ENCODE measurements around the gene CRACR2A. TPM values are rescaled to one million over a fixed set of nuclear protein-coding genes. Genes with fewer than 3 reads are reported as not detected.

CRACR2A gene
- polyA plus RNA-seq, 2 donors: 0.38 to 0.57 TPM

DNA sequence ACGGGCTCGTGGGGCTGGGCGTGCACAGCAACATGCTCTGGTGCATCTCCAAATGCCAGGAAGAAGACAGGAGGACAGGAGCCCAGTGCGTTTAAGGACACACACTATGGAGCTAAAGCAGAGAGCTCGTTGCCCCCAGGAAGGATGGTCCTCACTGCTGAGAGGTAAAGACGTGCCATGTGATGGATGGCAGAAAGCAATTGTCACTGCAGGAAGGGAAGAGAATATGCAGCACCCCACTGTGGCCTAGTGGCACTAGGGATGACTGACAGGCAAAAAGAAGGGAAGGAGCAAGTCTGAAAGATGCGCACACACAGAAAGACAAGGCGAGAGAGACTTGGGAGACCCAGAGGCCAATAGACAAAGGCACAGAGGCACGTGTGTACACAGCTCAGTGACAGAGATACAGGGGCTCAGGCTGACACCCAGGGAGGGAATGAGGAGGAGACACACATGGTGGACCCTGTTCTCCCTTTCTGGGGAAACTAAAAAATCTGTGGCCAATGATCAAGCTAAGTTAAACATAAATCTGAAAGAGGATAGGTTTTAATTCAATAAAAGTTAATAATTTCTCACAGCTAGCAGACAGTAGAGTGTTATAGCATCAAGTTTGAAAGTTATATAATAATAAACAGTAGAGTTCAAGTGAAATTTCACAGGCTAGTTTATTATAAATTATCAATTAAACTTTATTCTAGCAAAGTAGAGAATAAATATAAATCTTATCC is 78.8 kb downstream of the CRACR2A start:
- H3K9me3 ChIP-seq (ENCODE audit: control insufficient read depth in 2 of 2, insufficient read depth in 1 of 2, low read depth in 1 of 2, low read length in 1 of 2): no peaks in the 10 kb centered on the region
- H3K27ac ChIP-seq (ENCODE audit: low read depth in 2 of 2, low read length in 1 of 2): no peak overlapping the region
- no peak overlapping the region for H3K4me3 ChIP-seq (ENCODE audit: low read depth in 1 of 2, low read length in 2 of 2)
- no peaks in the 10 kb centered on the region for H3K36me3 ChIP-seq (ENCODE audit: control insufficient read depth in 2 of 2, insufficient read depth in 2 of 2, low read length in 1 of 2)
- 77% methylated on average over 9 of the region's 9 CpGs for WGBS, 2 donors
- H3K4me1 ChIP-seq (ENCODE audit: control insufficient read depth in 2 of 2, insufficient read depth in 2 of 2, low read length in 1 of 2): peaks cover 0 to 3% of the 10 kb centered on the region in 2 donors
- H3K27me3 ChIP-seq (ENCODE audit: control insufficient read depth in 1 of 2, insufficient read depth in 2 of 2, low read length in 2 of 2): no peaks in the 10 kb centered on the region

- 81 to 83% methylated on average over 2 of the region's 2 CpGs for WGBS, 2 donors
- Histone ChIP-seq H3K27ac (ENCODE audit: low read depth in 2 of 2, low read length in 1 of 2) (no peak overlapping the region), H3K4me3 (ENCODE audit: low read depth in 1 of 2, low read length in 2 of 2) (no peak overlapping the region), H3K36me3 (ENCODE audit: control insufficient read depth in 2 of 2, insufficient read depth in 2 of 2, low read length in 1 of 2) (no peaks in the 10 kb centered on the region), H3K9me3 (ENCODE audit: control insufficient read depth in 2 of 2, insufficient read depth in 1 of 2, low read depth in 1 of 2, low read length in 1 of 2) (no peaks in the 10 kb centered on the region), H3K4me1 (ENCODE audit: control insufficient read depth in 2 of 2, insufficient read depth in 2 of 2, low read length in 1 of 2) (peaks cover 0 to 3% of the 10 kb centered on the region in 2 donors), H3K27me3 (ENCODE audit: control insufficient read depth in 1 of 2, insufficient read depth in 2 of 2, low read length in 2 of 2) (no peaks in the 10 kb centered on the region)
Observed at GRCh38 chr12:3672113-3672509, 80.8 kb downstream of the CRACR2A start.

DNA sequence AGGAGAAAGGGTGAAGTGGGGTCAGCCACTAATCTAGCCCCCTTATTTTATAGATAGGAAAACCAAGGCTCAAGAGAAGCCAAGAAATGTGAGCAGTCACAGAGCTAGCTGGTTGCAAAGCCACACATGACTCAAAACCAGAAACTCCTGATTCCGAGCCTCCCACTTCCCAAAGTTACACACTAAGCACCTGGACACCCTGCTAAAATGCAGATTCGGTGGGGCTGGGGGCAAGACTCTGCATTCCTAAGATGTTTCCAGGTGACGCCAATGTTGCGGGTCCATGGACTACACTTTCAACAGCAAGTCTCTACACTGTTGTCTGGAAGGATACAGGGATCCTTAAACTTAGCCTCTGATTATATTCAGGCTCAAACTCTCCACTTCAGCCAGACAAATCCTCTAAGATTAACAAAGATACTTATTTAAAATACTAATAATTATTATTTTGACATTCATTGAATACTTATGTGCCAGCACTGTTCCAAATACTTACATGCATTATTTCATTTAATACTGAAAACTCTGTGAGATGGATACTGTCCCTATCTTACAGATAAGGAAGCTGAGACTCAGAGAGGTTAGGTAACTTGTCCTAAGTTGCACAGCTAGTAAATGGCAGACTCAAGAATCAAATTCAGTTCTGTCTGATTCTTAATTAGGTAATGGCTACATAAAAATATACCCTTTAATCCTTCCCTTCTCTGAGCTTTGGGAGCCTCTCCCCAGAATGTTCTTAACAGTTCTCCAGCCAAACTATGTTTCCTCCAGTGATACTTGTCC is 81.4 kb downstream of the CRACR2A start:
- Histone ChIP-seq H3K27me3 (ENCODE audit: control insufficient read depth in 1 of 2, insufficient read depth in 2 of 2, low read length in 2 of 2) (no peaks in the 10 kb centered on the region), H3K9me3 (ENCODE audit: control insufficient read depth in 2 of 2, insufficient read depth in 1 of 2, low read depth in 1 of 2, low read length in 1 of 2) (no peaks in the 10 kb centered on the region), H3K36me3 (ENCODE audit: control insufficient read depth in 2 of 2, insufficient read depth in 2 of 2, low read length in 1 of 2) (no peaks in the 10 kb centered on the region), H3K4me3 (ENCODE audit: low read depth in 1 of 2, low read length in 2 of 2) (no peak overlapping the region), H3K27ac (ENCODE audit: low read depth in 2 of 2, low read length in 1 of 2) (no peak overlapping the region), H3K4me1 (ENCODE audit: control insufficient read depth in 2 of 2, insufficient read depth in 2 of 2, low read length in 1 of 2) (peaks cover 0 to 3% of the 10 kb centered on the region in 2 donors)
- WGBS, 2 donors: 89 to 91% methylated on average over 4 of the region's 4 CpGs

DNA sequence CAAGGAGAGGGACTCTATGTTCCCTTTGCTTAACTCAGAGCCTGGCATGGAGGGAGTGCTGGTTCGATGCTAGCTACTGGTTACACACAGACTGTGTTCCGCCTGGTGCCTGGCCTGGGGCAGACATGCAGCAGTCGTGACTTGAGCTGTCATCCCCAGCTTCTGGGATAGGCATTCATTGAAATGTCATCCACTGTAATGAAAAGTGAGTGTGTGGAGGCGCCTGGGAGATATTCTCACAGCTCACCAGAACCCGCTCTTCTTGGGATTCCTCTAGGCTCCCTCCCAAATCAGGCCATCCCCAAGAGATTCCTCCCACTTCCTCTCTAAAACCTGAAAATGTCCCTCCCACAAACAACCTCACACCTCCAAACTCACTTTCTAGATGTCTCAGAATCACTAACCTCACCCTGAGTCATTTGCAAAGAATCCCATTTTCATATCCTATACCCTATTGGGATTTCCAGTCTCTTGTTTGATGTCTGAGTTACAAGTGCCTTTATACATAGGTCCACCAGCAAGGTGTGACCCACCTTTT is 82.8 kb downstream of the CRACR2A start:
- no peak overlapping the region for H3K4me3 ChIP-seq (ENCODE audit: low read depth in 1 of 2, low read length in 2 of 2)
- no peaks in the 10 kb centered on the region for H3K27me3 ChIP-seq (ENCODE audit: control insufficient read depth in 1 of 2, insufficient read depth in 2 of 2, low read length in 2 of 2)
- no peak overlapping the region for H3K27ac ChIP-seq (ENCODE audit: low read depth in 2 of 2, low read length in 1 of 2)
- no peaks in the 10 kb centered on the region for H3K36me3 ChIP-seq (ENCODE audit: control insufficient read depth in 2 of 2, insufficient read depth in 2 of 2, low read length in 1 of 2)
- no peaks in the 10 kb centered on the region for H3K9me3 ChIP-seq (ENCODE audit: control insufficient read depth in 2 of 2, insufficient read depth in 1 of 2, low read depth in 1 of 2, low read length in 1 of 2)
- H3K4me1 ChIP-seq (ENCODE audit: control insufficient read depth in 2 of 2, insufficient read depth in 2 of 2, low read length in 1 of 2): peaks cover 0 to 3% of the 10 kb centered on the region in 2 donors
- WGBS, 2 donors: 93 to 94% methylated on average over 5 of the region's 5 CpGs

DNA sequence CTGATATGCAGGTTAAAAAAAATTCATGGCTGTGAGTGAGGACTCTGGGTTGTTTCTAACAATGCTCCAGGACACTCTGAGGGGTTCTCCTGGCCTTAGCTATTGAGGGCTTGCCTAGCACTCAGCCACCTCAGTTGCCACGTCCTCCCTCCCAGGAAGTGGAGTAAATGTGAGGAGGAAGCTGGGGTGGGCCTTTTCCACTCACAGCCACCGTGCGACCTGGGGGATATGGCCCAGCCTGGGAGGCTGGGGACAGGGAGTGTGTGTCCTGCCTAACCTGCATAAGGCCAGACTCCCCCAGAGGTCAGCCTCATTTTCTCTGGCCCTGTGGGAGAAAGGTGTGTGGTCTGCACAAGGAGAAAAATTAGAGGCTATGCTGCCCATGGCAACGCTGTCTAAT is 83.3 kb downstream of the CRACR2A start:
- Histone ChIP-seq H3K27ac (ENCODE audit: low read depth in 2 of 2, low read length in 1 of 2) (no peak overlapping the region), H3K4me3 (ENCODE audit: low read depth in 1 of 2, low read length in 2 of 2) (no peak overlapping the region), H3K9me3 (ENCODE audit: control insufficient read depth in 2 of 2, insufficient read depth in 1 of 2, low read depth in 1 of 2, low read length in 1 of 2) (no peaks in the 10 kb centered on the region), H3K36me3 (ENCODE audit: control insufficient read depth in 2 of 2, insufficient read depth in 2 of 2, low read length in 1 of 2) (no peaks in the 10 kb centered on the region), H3K4me1 (ENCODE audit: control insufficient read depth in 2 of 2, insufficient read depth in 2 of 2, low read length in 1 of 2) (peaks cover 0 to 3% of the 10 kb centered on the region in 2 donors), H3K27me3 (ENCODE audit: control insufficient read depth in 1 of 2, insufficient read depth in 2 of 2, low read length in 2 of 2) (no peaks in the 10 kb centered on the region)
- WGBS, 2 donors: 82% methylated on average over 4 of the region's 4 CpGs

DNA sequence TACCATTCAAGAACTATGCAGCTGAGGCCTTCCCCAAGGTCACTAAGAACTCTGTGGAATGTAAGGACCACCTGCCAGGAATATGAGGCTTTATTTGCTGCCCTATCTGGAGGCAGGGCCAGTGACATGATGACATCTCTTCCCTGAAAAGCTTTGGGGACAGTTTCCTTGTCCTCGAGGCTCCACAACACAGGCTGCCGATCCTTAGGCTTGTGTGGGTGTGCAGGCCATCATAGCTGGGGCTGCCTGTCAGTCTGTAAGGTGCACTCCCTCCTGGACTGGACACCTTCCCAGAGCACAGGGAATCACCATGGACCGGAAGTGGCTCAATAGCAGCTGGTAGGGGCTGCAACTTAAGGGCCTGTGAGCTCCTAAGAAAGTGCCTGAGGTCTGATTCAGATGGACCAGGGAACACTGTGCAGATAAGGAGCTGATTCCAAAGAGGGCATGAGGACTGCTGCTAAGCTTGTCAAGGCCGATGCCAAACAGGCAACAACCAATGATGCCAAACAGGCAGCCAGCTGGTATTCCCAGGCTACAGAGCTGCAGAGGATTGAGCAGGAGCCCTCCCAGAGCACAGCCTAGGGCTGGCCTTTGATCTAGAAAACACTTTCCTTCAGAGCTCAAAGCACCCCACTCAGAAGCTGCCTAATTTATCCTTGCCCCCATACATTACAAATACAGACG is 84.3 kb downstream of the CRACR2A start:
- Histone ChIP-seq H3K9me3 (ENCODE audit: control insufficient read depth in 2 of 2, insufficient read depth in 1 of 2, low read depth in 1 of 2, low read length in 1 of 2) (no peaks in the 10 kb centered on the region), H3K36me3 (ENCODE audit: control insufficient read depth in 2 of 2, insufficient read depth in 2 of 2, low read length in 1 of 2) (no peaks in the 10 kb centered on the region), H3K4me1 (ENCODE audit: control insufficient read depth in 2 of 2, insufficient read depth in 2 of 2, low read length in 1 of 2) (peaks cover 0 to 3% of the 10 kb centered on the region in 2 donors), H3K27ac (ENCODE audit: low read depth in 2 of 2, low read length in 1 of 2) (no peak overlapping the region), H3K27me3 (ENCODE audit: control insufficient read depth in 1 of 2, insufficient read depth in 2 of 2, low read length in 2 of 2) (no peaks in the 10 kb centered on the region), H3K4me3 (ENCODE audit: low read depth in 1 of 2, low read length in 2 of 2) (no peak overlapping the region)
- 87 to 90% methylated on average over 5 of the region's 5 CpGs for WGBS, 2 donors

DNA sequence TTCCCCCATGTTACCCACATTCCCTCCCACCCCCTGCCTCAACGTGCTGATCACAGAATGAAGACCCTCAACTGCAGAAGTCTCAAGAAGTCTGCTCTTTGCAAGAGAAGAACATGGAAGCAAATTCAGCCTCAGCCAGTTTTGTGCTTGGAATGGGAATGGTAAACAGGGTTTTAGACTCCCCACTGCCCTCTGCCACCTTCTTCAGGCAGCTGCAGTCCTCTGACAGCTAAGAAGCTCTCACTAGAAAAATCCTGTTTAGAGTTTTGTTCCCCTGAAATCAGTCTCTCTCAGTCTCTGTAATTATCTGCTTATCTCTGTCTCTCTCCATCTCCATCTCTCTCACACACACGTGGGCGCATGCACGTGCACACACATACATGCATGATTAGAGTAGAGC is 85.4 kb downstream of the CRACR2A start:
- H3K4me1 ChIP-seq (ENCODE audit: control insufficient read depth in 2 of 2, insufficient read depth in 2 of 2, low read length in 1 of 2): peaks cover 0 to 3% of the 10 kb centered on the region in 2 donors
- H3K27ac ChIP-seq (ENCODE audit: low read depth in 2 of 2, low read length in 1 of 2): no peak overlapping the region
- no peaks in the 10 kb centered on the region for H3K27me3 ChIP-seq (ENCODE audit: control insufficient read depth in 1 of 2, insufficient read depth in 2 of 2, low read length in 2 of 2)
- H3K36me3 ChIP-seq (ENCODE audit: control insufficient read depth in 2 of 2, insufficient read depth in 2 of 2, low read length in 1 of 2): no peaks in the 10 kb centered on the region
- no peak overlapping the region for H3K4me3 ChIP-seq (ENCODE audit: low read depth in 1 of 2, low read length in 2 of 2)
- WGBS, 2 donors: 71 to 80% methylated on average over 4 of the region's 4 CpGs
- H3K9me3 ChIP-seq (ENCODE audit: control insufficient read depth in 2 of 2, insufficient read depth in 1 of 2, low read depth in 1 of 2, low read length in 1 of 2): no peaks in the 10 kb centered on the region

DNA sequence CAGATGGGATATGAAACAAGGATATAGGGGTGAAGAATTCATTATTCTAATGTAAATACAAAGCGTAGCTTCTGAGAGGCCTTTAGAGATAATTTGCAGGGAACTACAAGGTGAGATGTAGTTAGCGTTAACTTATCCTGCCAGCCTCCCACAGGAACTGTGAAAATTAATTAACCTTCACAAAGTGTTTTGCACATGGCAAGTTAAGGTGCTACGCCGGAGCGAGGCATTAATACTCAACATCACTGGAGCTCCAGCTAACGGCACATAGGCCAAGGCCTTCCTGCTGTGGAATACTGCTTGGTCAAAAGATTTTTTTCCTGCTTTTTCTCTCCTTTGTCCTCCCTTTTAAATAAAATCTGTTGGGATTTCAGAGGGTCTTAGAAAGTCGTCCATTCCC is 86.5 kb downstream of the CRACR2A start:
- H3K4me3 ChIP-seq (ENCODE audit: low read depth in 1 of 2, low read length in 2 of 2): no peak overlapping the region
- peaks cover 0 to 3% of the 10 kb centered on the region in 2 donors for H3K4me1 ChIP-seq (ENCODE audit: control insufficient read depth in 2 of 2, insufficient read depth in 2 of 2, low read length in 1 of 2)
- H3K9me3 ChIP-seq (ENCODE audit: control insufficient read depth in 2 of 2, insufficient read depth in 1 of 2, low read depth in 1 of 2, low read length in 1 of 2): no peaks in the 10 kb centered on the region
- 93 to 96% methylated on average over 7 of the region's 7 CpGs for WGBS, 2 donors
- no peaks in the 10 kb centered on the region for H3K36me3 ChIP-seq (ENCODE audit: control insufficient read depth in 2 of 2, insufficient read depth in 2 of 2, low read length in 1 of 2)
- no peak overlapping the region for H3K27ac ChIP-seq (ENCODE audit: low read depth in 2 of 2, low read length in 1 of 2)
- no peaks in the 10 kb centered on the region for H3K27me3 ChIP-seq (ENCODE audit: control insufficient read depth in 1 of 2, insufficient read depth in 2 of 2, low read length in 2 of 2)

DNA sequence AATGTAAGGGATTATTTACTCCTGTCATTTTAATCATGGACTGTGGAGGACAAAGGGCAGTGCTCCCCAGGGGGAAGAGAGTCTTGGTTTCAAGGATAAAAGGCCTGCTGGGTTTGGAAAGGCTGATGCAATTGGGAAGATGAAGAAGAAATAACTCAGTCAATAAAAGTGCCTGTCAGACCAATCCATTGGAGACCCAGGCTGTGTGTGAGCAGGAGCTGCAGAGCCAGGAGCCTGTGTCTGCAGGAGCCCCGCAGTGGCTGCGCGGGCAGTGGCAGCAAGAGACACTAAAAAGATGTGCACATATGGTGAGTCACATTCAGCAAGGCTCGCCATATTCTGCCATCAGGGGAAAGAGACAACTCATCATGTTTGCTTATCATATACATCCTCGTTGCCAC is 90.4 kb downstream of the CRACR2A start:
- H3K27me3 ChIP-seq (ENCODE audit: control insufficient read depth in 1 of 2, insufficient read depth in 2 of 2, low read length in 2 of 2): no peaks in the 10 kb centered on the region
- H3K4me1 ChIP-seq (ENCODE audit: control insufficient read depth in 2 of 2, insufficient read depth in 2 of 2, low read length in 1 of 2): no peaks in the 10 kb centered on the region
- H3K27ac ChIP-seq (ENCODE audit: low read depth in 2 of 2, low read length in 1 of 2): no peak overlapping the region
- H3K4me3 ChIP-seq (ENCODE audit: low read depth in 1 of 2, low read length in 2 of 2): no peak overlapping the region
- no peaks in the 10 kb centered on the region for H3K9me3 ChIP-seq (ENCODE audit: control insufficient read depth in 2 of 2, insufficient read depth in 1 of 2, low read depth in 1 of 2, low read length in 1 of 2)
- no peaks in the 10 kb centered on the region for H3K36me3 ChIP-seq (ENCODE audit: control insufficient read depth in 2 of 2, insufficient read depth in 2 of 2, low read length in 1 of 2)
- 92 to 95% methylated on average over 5 of the region's 5 CpGs for WGBS, 2 donors

All from esophagus (tissue), 2 donors.